ENCODE measurements around the gene EXD3.
A peak's percentile ranks its signal among the peaks of the same experiment; 100 is the strongest.
"Not testable (repeated sequence)": the region's sequence is repeated elsewhere in the genome, so short reads cannot be mapped to it uniquely, and the experiment has no call there.

The EXD3 gene

DNA sequence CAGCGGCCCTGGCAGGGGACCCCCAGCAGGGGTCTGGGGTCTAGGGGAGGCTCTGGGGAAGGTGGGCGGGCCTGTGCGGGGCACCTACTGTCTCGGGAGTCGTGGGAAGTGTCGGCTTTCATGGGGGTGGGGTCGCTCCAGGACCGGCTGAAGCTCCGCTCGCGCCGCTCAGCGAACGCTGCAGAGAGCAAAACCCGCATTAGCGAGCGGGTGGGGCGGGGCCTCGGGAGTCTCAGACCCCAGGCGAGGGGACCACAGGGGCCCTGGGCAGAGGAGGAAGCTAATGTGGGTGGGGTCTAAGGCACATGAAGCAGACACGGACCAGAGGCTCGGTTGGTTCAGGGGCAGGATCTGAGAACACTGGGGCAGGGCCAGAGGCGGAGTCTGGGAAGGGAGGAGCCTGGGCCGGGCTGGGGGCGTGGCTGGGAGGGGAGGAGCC lies 30.7 kb upstream of the EXD3 start:
- Histone ChIP-seq H3K4me3 (replicated peaks; ENCODE audit: insufficient read depth, low read length) (no peak overlapping the region), H3K27ac (replicated peaks) (no peak overlapping the region; the same call in 1 of the 2 replicates), H3K27me3 (ENCODE audit: insufficient read depth, poor library complexity, severe bottlenecking) (no peaks in the 10 kb centered on the region)
- TF ChIP-seq, protein P1, sequence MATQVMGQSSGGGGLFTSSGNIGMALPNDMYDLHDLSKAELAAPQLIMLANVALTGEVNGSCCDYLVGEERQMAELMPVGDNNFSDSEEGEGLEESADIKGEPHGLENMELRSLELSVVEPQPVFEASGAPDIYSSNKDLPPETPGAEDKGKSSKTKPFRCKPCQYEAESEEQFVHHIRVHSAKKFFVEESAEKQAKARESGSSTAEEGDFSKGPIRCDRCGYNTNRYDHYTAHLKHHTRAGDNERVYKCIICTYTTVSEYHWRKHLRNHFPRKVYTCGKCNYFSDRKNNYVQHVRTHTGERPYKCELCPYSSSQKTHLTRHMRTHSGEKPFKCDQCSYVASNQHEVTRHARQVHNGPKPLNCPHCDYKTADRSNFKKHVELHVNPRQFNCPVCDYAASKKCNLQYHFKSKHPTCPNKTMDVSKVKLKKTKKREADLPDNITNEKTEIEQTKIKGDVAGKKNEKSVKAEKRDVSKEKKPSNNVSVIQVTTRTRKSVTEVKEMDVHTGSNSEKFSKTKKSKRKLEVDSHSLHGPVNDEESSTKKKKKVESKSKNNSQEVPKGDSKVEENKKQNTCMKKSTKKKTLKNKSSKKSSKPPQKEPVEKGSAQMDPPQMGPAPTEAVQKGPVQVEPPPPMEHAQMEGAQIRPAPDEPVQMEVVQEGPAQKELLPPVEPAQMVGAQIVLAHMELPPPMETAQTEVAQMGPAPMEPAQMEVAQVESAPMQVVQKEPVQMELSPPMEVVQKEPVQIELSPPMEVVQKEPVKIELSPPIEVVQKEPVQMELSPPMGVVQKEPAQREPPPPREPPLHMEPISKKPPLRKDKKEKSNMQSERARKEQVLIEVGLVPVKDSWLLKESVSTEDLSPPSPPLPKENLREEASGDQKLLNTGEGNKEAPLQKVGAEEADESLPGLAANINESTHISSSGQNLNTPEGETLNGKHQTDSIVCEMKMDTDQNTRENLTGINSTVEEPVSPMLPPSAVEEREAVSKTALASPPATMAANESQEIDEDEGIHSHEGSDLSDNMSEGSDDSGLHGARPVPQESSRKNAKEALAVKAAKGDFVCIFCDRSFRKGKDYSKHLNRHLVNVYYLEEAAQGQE (IDR thresholded peaks at IDR 0.05; ENCODE audit: insufficient replicate concordance, low read depth): no peak
- 0 out of 2 replicates have a peak, but pooled peaks have one; percentile 1 for TF ChIP-seq POLR2AphosphoS5 (IDR thresholded peaks at IDR 0.05; ENCODE audit: low read depth)
- DNase-seq (ENCODE audit: low read depth in 1 of 2, low spot score in 1 of 2): peak; percentile 75

DNA sequence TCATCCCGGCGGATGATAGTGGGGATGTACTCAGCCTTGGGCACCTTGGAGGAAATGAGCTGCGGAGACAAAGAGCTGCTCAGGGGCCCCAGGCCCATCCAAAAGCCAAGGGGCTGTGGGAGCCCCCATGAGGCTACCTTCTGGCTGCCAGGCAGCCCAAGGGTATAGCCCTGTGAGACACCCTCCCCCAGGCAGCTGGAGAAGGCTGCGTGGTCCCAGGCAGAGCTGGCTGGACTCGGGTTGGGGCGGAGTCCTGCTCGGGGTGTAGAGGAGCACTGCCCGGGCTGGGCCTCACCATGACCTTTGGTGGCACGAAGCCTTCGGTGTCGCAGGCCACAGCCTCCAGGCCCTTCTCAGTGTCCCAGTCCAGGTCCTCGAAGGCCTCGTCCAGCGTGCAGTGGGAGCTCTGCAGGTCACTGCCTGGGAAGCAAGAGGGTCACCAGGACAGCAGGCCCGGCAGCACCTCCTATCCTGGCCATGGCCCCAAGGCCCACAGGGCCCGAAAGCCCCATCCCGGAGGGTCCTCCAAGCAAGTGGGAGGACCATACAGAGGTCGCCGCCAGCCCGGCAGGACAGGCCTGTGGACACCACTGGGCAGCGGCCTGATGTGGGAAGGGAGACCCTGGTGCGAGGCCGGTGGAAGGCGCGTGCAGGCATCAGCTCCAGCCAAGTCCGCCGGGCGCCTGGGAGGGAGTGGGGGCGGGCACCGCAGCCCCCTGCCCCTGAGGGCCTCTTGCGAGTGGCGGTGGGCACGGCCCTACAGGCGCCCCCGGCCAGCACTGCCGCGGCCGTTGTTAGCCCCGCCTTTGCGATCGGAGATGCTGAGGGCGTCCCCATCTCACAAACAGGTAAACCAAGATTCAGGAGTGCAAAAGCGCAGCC lies 30.0 kb upstream of the EXD3 start:
- no peak for DNase-seq (ENCODE audit: low read depth in 1 of 2, low spot score in 1 of 2)
- H3K27me3 ChIP-seq (ENCODE audit: insufficient read depth, poor library complexity, severe bottlenecking): no peaks in the 10 kb centered on the region
- H3K4me3 ChIP-seq (replicated peaks; ENCODE audit: insufficient read depth, low read length): no peak overlapping the region
- TF ChIP-seq SPI1 (IDR thresholded peaks at IDR 0.05; ENCODE audit: borderline replicate concordance, low read depth): no peak
- TF ChIP-seq POLR2AphosphoS5 (IDR thresholded peaks at IDR 0.05; ENCODE audit: low read depth): no peak
- TF ChIP-seq GABPA (IDR thresholded peaks at IDR 0.05; ENCODE audit: low read depth): no peak
- TF ChIP-seq, protein P1 (IDR thresholded peaks at IDR 0.05; ENCODE audit: insufficient replicate concordance, low read depth): no peak
- TF ChIP-seq, protein P2, sequence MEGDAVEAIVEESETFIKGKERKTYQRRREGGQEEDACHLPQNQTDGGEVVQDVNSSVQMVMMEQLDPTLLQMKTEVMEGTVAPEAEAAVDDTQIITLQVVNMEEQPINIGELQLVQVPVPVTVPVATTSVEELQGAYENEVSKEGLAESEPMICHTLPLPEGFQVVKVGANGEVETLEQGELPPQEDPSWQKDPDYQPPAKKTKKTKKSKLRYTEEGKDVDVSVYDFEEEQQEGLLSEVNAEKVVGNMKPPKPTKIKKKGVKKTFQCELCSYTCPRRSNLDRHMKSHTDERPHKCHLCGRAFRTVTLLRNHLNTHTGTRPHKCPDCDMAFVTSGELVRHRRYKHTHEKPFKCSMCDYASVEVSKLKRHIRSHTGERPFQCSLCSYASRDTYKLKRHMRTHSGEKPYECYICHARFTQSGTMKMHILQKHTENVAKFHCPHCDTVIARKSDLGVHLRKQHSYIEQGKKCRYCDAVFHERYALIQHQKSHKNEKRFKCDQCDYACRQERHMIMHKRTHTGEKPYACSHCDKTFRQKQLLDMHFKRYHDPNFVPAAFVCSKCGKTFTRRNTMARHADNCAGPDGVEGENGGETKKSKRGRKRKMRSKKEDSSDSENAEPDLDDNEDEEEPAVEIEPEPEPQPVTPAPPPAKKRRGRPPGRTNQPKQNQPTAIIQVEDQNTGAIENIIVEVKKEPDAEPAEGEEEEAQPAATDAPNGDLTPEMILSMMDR (IDR thresholded peaks at IDR 0.05; ENCODE audit: insufficient read depth, low read length): no peak
- H3K27ac ChIP-seq (replicated peaks): peak overlapping the region; percentile 43

DNA sequence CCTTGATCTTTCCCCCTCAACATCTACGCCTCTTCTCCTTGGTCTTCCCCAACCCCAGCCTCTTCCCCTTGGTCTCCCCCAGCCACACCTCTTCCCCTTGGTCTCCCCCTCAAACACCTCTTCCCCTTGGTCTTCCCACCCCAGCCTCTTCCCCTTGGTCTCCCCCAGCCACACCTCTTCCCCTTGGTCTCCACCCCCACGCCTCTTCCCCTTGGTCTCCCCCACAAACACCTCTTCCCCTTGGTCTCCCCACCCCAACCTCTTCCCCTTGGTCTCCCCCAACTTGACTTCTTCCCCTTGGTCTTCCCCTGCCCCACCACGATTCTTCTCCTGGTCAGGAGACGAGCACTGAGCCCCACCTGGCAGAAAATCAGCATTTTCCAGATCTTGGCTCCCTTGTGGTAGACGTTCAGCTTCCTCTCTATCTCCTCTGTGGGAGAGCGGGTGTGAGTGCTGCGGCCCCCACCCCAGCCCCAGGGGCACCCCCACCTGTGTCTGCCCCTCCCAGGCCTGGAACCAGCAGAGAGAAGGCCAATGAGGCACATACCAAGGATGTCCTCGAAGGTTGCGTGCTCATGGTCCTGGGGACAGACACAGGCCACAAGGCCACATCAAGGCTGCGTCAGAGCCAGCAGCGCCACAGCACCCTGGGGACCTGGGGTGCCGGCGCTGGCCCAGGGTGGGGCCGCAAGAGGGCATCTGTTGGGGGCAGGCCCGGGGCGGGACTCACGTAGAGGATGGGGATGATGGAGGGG lies 29.2 kb upstream of the EXD3 start:
- no peak overlapping the region for H3K4me3 ChIP-seq (replicated peaks; ENCODE audit: insufficient read depth, low read length)
- peak; percentile 78 to 94 for DNase-seq (ENCODE audit: low read depth in 1 of 2, low spot score in 1 of 2)
- TF ChIP-seq, protein P2 (IDR thresholded peaks at IDR 0.05; ENCODE audit: insufficient read depth, low read length): no peak
- TF ChIP-seq SPI1 (IDR thresholded peaks at IDR 0.05; ENCODE audit: borderline replicate concordance, low read depth): peak; percentile 7; the same call in 1 of the 2 replicates
- no peak for TF ChIP-seq POLR2AphosphoS5 (IDR thresholded peaks at IDR 0.05; ENCODE audit: low read depth)
- H3K27ac ChIP-seq (replicated peaks): peak overlapping the region; percentile 43
- H3K27me3 ChIP-seq (ENCODE audit: insufficient read depth, poor library complexity, severe bottlenecking): no peaks in the 10 kb centered on the region

DNA sequence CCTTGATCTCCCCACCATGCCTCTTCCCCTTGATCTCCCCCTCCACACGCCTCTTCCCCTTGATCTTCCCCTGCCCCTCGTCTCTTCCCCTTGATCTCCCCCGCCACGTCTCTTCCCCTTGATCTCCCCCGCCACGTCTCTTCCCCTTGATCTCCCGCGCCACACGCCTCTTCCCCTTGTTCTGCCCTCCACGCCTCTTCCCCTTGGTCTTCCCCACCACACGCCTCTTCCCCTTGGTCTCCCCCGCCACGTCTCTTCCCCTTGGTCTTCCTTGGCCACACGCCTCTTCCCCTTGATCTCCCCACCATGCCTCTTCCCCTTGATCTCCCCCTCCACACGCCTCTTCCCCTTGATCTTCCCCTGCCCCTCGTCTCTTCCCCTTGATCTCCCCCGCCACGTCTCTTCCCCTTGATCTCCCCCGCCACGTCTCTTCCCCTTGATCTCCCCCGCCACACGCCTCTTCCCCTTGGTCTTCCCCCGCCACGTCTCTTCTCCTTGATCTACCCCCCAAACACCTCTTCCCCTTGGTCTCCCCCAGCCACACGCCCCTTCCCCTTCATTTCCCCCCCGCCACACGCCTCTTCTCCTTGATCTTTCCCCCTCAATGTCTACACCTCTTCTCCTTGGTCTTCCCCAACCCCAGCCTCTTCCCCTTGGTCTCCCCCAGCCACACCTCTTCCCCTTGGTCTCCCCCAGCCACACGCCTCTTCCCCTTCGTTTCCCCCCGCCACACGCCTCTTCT lies 28.5 kb upstream of the EXD3 start:
- DNase-seq (ENCODE audit: low read depth in 1 of 2, low spot score in 1 of 2); H3K27ac ChIP-seq (replicated peaks); H3K4me3 ChIP-seq (replicated peaks; ENCODE audit: insufficient read depth, low read length); H3K27me3 ChIP-seq (ENCODE audit: insufficient read depth, poor library complexity, severe bottlenecking): not testable (repeated sequence)

Measured in HL-60 (cell line).